Measurements from ENCODE around the gene PRR5. TPM values are rescaled to one million over a fixed set of nuclear protein-coding genes. Genes with fewer than 3 reads are reported as not detected.

Gene PRR5
- total and polyA plus RNA-seq, 7 donors = 0.48 to 2.9 (median 1.6) TPM

DNA sequence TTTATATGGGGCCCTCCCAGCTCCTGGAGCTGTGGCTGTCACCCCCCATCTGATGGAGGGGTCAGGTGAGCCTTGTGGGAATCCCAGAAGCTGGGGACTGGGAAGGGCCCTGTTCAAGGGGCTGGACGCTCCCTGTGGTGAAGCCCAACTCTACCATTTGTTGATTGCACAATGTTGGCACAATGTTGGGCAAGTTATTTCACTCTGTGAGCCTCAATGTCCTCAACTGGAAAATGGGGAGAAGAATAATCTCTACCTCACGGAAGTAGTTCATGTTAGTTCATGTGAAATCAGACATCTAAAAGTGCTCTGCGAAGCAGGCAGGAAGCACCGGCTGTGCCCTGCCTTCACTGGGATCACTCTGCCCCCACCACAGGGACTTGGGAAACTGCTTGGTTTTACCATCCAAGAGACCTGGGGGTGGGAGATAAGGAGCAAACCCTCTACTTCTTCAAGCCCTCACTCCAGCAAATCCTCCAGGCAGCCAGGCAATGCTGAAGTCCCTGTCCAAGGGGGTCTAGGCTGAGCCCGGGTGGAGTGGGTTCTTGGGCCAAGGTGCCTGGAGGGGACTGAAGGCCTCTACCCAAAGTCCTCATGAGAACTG is 715 bp upstream of the PRR5 start:
- H3K4me3 ChIP-seq = peak overlapping the region; percentile 22
- H3K9me3 ChIP-seq = no peaks in the 10 kb centered on the region
- peak in 1 of 4 donors; percentile 4 for ATAC-seq
- no peak for DNase-seq
- intact Hi-C loops (cut with DNase I) = no loop called here
- no peaks in the 10 kb centered on the region for H3K4me1 ChIP-seq
- no peaks in the 10 kb centered on the region for H3K36me3 ChIP-seq (ENCODE audit: insufficient read depth in 1 of 2, low read depth in 1 of 2)
- no peak for TF ChIP-seq CTCF (IDR thresholded peaks at IDR 0.05)
- no peak overlapping the region for H3K27ac ChIP-seq
- WGBS, 3 donors = 83 to 88% (median 84%) methylated on average over 5 of the region's 5 CpGs
- H3K27me3 ChIP-seq (ENCODE audit: insufficient read depth in 3 of 3, low read length in 2 of 3) = peaks cover 0 to 48% (median 24%) of the 10 kb centered on the region in 3 donors

GRCh38 chr22:44702479-44703198 is 635 bp downstream of the PRR5 start:
- no peak for DNase-seq

DNA sequence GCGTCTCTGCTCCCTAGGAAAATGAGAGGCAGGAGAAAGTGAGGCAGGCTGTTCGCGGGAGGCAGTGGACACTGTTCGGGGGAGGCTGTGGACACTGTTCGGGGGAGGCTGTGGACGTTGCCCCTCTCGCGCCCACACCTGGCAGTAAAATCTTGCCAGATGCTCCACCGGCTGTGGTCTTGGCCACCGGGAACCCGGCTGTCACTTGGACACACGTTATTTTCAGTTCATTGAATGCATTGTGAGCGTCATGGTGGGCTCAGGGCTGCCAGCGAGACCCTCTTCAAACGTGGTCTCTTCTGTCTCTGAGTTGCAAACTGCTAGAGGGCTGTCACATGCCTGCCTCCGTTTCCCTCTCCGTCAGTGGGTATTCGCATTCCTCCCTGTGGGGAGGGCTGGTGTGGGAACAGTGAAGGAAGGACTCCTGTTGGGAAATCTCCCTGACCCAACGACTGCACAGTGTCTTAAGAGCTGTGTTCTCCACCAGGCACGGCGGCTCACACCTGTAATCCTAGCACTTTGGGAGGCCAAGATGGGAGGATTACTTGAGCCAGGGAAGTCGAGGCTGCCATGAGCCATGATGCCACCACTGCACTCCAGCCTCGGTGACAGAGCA is 1.4 kb downstream of the PRR5 start:
- intact Hi-C loops (cut with DNase I) = no loop called here
- peaks cover 0 to 47% (median 26%) of the 10 kb centered on the region in 3 donors for H3K27me3 ChIP-seq (ENCODE audit: insufficient read depth in 3 of 3, low read length in 2 of 3)
- ATAC-seq (no peak), DNase-seq (no peak)
- no peaks in the 10 kb centered on the region for H3K36me3 ChIP-seq (ENCODE audit: insufficient read depth in 1 of 2, low read depth in 1 of 2)
- H3K4me3 ChIP-seq = peak overlapping the region; percentile 62
- no peak overlapping the region for H3K27ac ChIP-seq
- H3K9me3 ChIP-seq = no peaks in the 10 kb centered on the region
- TF ChIP-seq CTCF (IDR thresholded peaks at IDR 0.05) = no peak
- 26 to 43% (median 35%) methylated on average over 23 of the region's 23 CpGs for WGBS, 3 donors
- H3K4me1 ChIP-seq = no peaks in the 10 kb centered on the region

More at GRCh38 chr22:44702479-44703198, 635 bp downstream of the PRR5 start:
- intact Hi-C loops (cut with DNase I) = no loop called here
- peaks cover 0 to 48% (median 26%) of the 10 kb centered on the region in 3 donors for H3K27me3 ChIP-seq (ENCODE audit: insufficient read depth in 3 of 3, low read length in 2 of 3)
- ATAC-seq = no peak
- no peak for TF ChIP-seq CTCF (IDR thresholded peaks at IDR 0.05)
- no peaks in the 10 kb centered on the region for H3K9me3 ChIP-seq
- H3K36me3 ChIP-seq (ENCODE audit: insufficient read depth in 1 of 2, low read depth in 1 of 2) = no peaks in the 10 kb centered on the region
- WGBS, 3 donors = 0 to 2% (median 1%) methylated on average over 42 to 60 of the region's 60 CpGs
- H3K4me3 ChIP-seq = peak overlapping the region; percentile 62
- H3K27ac ChIP-seq = no peak overlapping the region
- H3K4me1 ChIP-seq = no peaks in the 10 kb centered on the region

- Histone ChIP-seq H3K9me3 (no peaks in the 10 kb centered on the region), H3K36me3 (ENCODE audit: insufficient read depth in 1 of 2, low read depth in 1 of 2) (no peaks in the 10 kb centered on the region), H3K27ac (no peak overlapping the region), H3K4me1 (no peaks in the 10 kb centered on the region), H3K4me3 (no peak overlapping the region), H3K27me3 (ENCODE audit: insufficient read depth in 3 of 3, low read length in 2 of 3) (peaks cover 0 to 41% (median 22%) of the 10 kb centered on the region in 3 donors)
- TF ChIP-seq CTCF (IDR thresholded peaks at IDR 0.05) = no peak
- no peak for DNase-seq
- ATAC-seq = no peak
- 89 to 94% (median 91%) methylated on average over 16 of the region's 16 CpGs for WGBS, 3 donors
- intact Hi-C loops (cut with DNase I) = no loop called here
Observed at GRCh38 chr22:44704159-44705021, 2.4 kb downstream of the PRR5 start.

Measured in psoas muscle (tissue), 8 donors.